Measurements from ENCODE around the gene IL7R.
"Not testable (repeated sequence)": the region's sequence is repeated elsewhere in the genome, so short reads cannot be mapped to it uniquely, and the experiment has no call there.

Gene IL7R

GRCh38 chr5:35838370-35839042 lies 18.2 kb upstream of the IL7R start:
- H3K4me3 ChIP-seq (replicated peaks in 1 of 2; ENCODE audit: low read depth in 2 of 2, low read length in 2 of 2) = no peak overlapping the region
- no peak for TF ChIP-seq CTCF (IDR thresholded peaks at IDR 0.05; ENCODE audit: low read depth, low read length)
- DNase-seq (ENCODE audit: low read depth in 2 of 2) = no peak

GRCh38 chr5:35842856-35843255 lies 13.8 kb upstream of the IL7R start:
- no peak overlapping the region for H3K4me3 ChIP-seq (replicated peaks in 1 of 2; ENCODE audit: low read depth in 2 of 2, low read length in 2 of 2)
- TF ChIP-seq CTCF (IDR thresholded peaks at IDR 0.05; ENCODE audit: low read depth, low read length) = no peak
- no peak for DNase-seq (ENCODE audit: low read depth in 2 of 2)

- DNase-seq (ENCODE audit: low read depth in 2 of 2); H3K4me3 ChIP-seq (replicated peaks in 1 of 2; ENCODE audit: low read depth in 2 of 2, low read length in 2 of 2): not testable (repeated sequence)
Observed at GRCh38 chr5:35845508-35845907, 11.2 kb upstream of the IL7R start.

GRCh38 chr5:35847491-35847890 lies 9.2 kb upstream of the IL7R start:
- no peak for TF ChIP-seq CTCF (IDR thresholded peaks at IDR 0.05; ENCODE audit: low read depth, low read length)
- no peak for DNase-seq (ENCODE audit: low read depth in 2 of 2)
- H3K4me3 ChIP-seq (replicated peaks in 1 of 2; ENCODE audit: low read depth in 2 of 2, low read length in 2 of 2) = no peak overlapping the region

GRCh38 chr5:35847961-35848360 lies 8.7 kb upstream of the IL7R start:
- H3K4me3 ChIP-seq (replicated peaks in 1 of 2; ENCODE audit: low read depth in 2 of 2, low read length in 2 of 2) = no peak overlapping the region
- TF ChIP-seq CTCF (IDR thresholded peaks at IDR 0.05; ENCODE audit: low read depth, low read length) = no peak

GRCh38 chr5:35849860-35850259 lies 6.8 kb upstream of the IL7R start:
- TF ChIP-seq CTCF (IDR thresholded peaks at IDR 0.05; ENCODE audit: low read depth, low read length) = no peak
- no peak for DNase-seq (ENCODE audit: low read depth in 2 of 2)
- H3K4me3 ChIP-seq (replicated peaks in 1 of 2; ENCODE audit: low read depth in 2 of 2, low read length in 2 of 2) = no peak overlapping the region

More at GRCh38 chr5:35847961-35848360, 8.7 kb upstream of the IL7R start:
- DNase-seq (ENCODE audit: low read depth in 2 of 2) = no peak

- DNase-seq (ENCODE audit: low read depth in 2 of 2) = peak in 1 of 2 donors; percentile 30
- no peak for TF ChIP-seq CTCF (IDR thresholded peaks at IDR 0.05; ENCODE audit: low read depth, low read length)
- H3K4me3 ChIP-seq (replicated peaks in 1 of 2; ENCODE audit: low read depth in 2 of 2, low read length in 2 of 2) = no peak overlapping the region
Observed at GRCh38 chr5:35850967-35851680, 5.6 kb upstream of the IL7R start.
